ENCODE data around the gene GATA6. TPM values are rescaled to one million over a fixed set of nuclear protein-coding genes. Genes with fewer than 3 reads are reported as not detected.
A peak's percentile ranks its signal among the peaks of the same experiment; 100 is the strongest.

Gene GATA6
- total and polyA plus RNA-seq, 2 of the 13 experiments (the other 11 are each of a cell fraction or from before 2014, with no cell fraction given): 0.84 to 3.2 TPM

DNA sequence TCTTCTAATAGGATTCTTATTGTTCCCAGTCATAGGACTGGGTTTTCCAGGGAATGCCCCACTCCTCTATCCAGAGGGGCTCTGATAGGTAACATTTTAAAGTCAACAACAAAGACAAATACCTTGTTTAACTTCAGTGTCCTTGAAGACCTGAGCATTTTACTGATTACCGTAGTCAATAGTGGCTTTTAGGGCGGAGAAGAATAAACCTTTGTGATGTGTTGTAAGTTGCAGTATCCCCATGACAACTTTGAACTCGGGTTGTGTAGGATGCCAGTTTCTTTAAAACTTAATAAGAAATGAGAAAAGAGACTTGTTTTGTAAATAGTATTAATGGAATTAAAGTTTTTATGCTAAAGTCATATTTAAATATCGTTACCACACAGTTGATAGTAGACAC is 6.0 kb downstream of the GATA6 start (continued):
- TF ChIP-seq ZNF496 (CRISPR knock-in tag; IDR thresholded peaks at IDR 0.05; ENCODE audit: insufficient replicate concordance) (no peak), ATF1 (CRISPR knock-in tag; IDR thresholded peaks at IDR 0.05) (no peak), TAF1 (CRISPR knock-in tag; IDR thresholded peaks at IDR 0.05) (no peak), ZFAT (CRISPR knock-in tag; conservative IDR thresholded peaks at IDR 0.05) (no peak), HHEX (CRISPR knock-in tag; IDR thresholded peaks at IDR 0.05) (peak; percentile 72; the same call in 1 of the 2 replicates), KDM5B (CRISPR knock-in tag; IDR thresholded peaks at IDR 0.05; ENCODE audit: borderline replicate concordance) (no peak), SRSF4 (IDR thresholded peaks at IDR 0.05; ENCODE audit: low read depth, low read length, poor library complexity, severe bottlenecking) (no peak), ZNF615 (CRISPR knock-in tag; IDR thresholded peaks at IDR 0.05; ENCODE audit: borderline replicate concordance) (no peak), POLR2A (IDR thresholded peaks at IDR 0.05; ENCODE audit: insufficient read depth in 1 of 2, low read depth in 2 of 2, low read length in 2 of 2) (no peak), MIXL1 (CRISPR knock-in tag; IDR thresholded peaks at IDR 0.05) (peak; percentile 56; the same call in 1 of the 2 replicates), ZMYM4 (CRISPR knock-in tag; IDR thresholded peaks at IDR 0.05) (no peak), MED1 (CRISPR knock-in tag; IDR thresholded peaks at IDR 0.05) (peak; percentile 71; the same call in 1 of the 2 replicates), EED (CRISPR knock-in tag; IDR thresholded peaks at IDR 0.05) (no peak), PHF21A (CRISPR knock-in tag; IDR thresholded peaks at IDR 0.05) (0 out of 2 replicates have a peak, but pooled peaks have one; percentile 43), SUZ12 (IDR thresholded peaks at IDR 0.05; ENCODE audit: low read depth, low read length) (no peak), ZNF331 (CRISPR knock-in tag; IDR thresholded peaks at IDR 0.05) (peak; percentile 50; the same call in 1 of the 2 replicates)
- TF ChIP-seq, protein P1, sequence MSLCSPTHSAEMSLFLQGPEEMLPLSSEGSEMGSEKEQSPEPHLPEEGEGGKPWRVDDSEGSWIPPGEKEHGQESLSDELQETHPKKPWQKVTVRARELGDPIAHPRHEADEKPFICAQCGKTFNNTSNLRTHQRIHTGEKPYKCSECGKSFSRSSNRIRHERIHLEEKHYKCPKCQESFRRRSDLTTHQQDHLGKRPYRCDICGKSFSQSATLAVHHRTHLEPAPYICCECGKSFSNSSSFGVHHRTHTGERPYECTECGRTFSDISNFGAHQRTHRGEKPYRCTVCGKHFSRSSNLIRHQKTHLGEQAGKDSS (CRISPR knock-in tag; IDR thresholded peaks at IDR 0.05; ENCODE audit: borderline replicate concordance, low read depth): no peak
- TF ChIP-seq, protein P2, sequence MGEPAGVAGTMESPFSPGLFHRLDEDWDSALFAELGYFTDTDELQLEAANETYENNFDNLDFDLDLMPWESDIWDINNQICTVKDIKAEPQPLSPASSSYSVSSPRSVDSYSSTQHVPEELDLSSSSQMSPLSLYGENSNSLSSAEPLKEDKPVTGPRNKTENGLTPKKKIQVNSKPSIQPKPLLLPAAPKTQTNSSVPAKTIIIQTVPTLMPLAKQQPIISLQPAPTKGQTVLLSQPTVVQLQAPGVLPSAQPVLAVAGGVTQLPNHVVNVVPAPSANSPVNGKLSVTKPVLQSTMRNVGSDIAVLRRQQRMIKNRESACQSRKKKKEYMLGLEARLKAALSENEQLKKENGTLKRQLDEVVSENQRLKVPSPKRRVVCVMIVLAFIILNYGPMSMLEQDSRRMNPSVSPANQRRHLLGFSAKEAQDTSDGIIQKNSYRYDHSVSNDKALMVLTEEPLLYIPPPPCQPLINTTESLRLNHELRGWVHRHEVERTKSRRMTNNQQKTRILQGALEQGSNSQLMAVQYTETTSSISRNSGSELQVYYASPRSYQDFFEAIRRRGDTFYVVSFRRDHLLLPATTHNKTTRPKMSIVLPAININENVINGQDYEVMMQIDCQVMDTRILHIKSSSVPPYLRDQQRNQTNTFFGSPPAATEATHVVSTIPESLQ (CRISPR knock-in tag; conservative IDR thresholded peaks at IDR 0.05): no peak
- TF ChIP-seq, protein P3, sequence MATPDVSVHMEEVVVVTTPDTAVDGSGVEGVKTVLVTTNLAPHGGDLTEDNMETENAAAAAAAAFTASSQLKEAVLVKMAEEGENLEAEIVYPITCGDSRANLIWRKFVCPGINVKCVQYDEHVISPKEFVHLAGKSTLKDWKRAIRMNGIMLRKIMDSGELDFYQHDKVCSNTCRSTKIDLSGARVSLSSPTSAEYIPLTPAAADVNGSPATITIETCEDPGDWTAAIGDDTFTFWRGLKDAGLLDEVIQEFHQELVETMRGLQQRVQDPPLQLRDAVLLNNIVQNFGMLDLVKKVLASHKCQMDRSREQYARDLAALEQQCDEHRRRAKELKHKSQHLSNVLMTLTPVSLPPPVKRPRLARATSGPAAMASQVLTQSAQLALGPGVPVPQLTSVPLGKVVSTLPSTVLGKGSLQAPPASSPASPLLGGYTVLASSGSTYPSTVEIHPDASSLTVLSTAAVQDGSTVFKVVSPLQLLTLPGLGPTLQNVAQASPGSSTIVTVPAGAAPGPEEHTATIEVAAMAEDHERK (CRISPR knock-in tag; IDR thresholded peaks at IDR 0.05; ENCODE audit: low read depth): no peak
- TF ChIP-seq, protein P4, sequence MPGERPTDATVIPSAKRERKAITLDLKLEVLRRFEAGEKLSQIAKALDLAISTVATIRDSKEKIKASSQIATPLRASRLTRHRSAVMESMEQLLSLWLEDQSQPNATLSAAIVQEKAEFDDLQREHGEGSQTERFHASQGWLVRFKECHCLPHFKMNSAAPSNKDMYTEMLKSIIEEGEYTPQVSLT (CRISPR knock-in tag; IDR thresholded peaks at IDR 0.05; ENCODE audit: borderline replicate concordance, low read depth): no peak
- TF ChIP-seq, protein P5, sequence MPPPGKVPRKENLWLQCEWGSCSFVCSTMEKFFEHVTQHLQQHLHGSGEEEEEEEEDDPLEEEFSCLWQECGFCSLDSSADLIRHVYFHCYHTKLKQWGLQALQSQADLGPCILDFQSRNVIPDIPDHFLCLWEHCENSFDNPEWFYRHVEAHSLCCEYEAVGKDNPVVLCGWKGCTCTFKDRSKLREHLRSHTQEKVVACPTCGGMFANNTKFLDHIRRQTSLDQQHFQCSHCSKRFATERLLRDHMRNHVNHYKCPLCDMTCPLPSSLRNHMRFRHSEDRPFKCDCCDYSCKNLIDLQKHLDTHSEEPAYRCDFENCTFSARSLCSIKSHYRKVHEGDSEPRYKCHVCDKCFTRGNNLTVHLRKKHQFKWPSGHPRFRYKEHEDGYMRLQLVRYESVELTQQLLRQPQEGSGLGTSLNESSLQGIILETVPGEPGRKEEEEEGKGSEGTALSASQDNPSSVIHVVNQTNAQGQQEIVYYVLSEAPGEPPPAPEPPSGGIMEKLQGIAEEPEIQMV (CRISPR knock-in tag; IDR thresholded peaks at IDR 0.05; ENCODE audit: low read depth): no peak
- TF ChIP-seq, protein P6, sequence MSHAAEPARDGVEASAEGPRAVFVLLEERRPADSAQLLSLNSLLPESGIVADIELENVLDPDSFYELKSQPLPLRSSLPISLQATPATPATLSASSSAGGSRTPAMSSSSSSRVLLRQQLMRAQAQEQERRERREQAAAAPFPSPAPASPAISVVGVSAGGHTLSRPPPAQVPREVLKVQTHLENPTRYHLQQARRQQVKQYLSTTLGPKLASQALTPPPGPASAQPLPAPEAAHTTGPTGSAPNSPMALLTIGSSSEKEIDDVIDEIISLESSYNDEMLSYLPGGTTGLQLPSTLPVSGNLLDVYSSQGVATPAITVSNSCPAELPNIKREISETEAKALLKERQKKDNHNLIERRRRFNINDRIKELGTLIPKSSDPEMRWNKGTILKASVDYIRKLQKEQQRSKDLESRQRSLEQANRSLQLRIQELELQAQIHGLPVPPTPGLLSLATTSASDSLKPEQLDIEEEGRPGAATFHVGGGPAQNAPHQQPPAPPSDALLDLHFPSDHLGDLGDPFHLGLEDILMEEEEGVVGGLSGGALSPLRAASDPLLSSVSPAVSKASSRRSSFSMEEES (CRISPR knock-in tag; IDR thresholded peaks at IDR 0.05): 0 out of 2 replicates have a peak, but pooled peaks have one; percentile 44
- TF ChIP-seq, protein P7, sequence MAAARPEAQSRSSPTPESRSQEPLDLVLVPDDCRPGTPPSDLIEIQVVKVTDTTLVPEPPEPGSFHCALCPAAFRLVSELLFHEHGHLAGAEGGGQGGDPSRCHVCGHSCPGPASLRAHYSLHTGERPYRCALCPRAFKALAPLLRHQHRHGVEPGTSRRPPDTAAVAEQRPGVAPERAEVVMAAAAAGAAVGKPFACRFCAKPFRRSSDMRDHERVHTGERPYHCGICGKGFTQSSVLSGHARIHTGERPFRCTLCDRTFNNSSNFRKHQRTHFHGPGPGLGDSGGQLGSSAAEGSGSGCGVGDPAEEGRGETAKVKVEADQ (CRISPR knock-in tag; IDR thresholded peaks at IDR 0.05; ENCODE audit: borderline replicate concordance): no peak
